Tongue (tissue), 3 donors: ENCODE results near the gene UGP2. TPM values are rescaled to one million over a fixed set of nuclear protein-coding genes. Genes with fewer than 3 reads are reported as not detected.
"Not testable (repeated sequence)": the region's sequence is repeated elsewhere in the genome, so short reads cannot be mapped to it uniquely, and the experiment has no call there.

Source experiments
- DNase-seq: peaks from one replicate; pipeline ENCODE4 v3.0.0-alpha.2; 2015
- small RNA-seq: library from RNA; depleted of rRNA; stranded (forward); fragments of <200 nt; gene quantifications from one replicate; pipeline ENCODE3, GENCODE V24; 2014; ENCODE audit warnings: low replicate concordance
- total RNA-seq: library from RNA; depleted of rRNA; stranded (reverse); fragments of >200 nt; gene quantifications from one replicate; pipeline ENCODE4 v1.2.3, GENCODE V29; 2014

The UGP2 gene
- total RNA-seq, 1 donor from 2014 or later: 545 TPM

GRCh38 chr2:63893163-63893562 is 51.5 kb downstream of the UGP2 start:
- DNase-seq: peak; percentile 23

DNA sequence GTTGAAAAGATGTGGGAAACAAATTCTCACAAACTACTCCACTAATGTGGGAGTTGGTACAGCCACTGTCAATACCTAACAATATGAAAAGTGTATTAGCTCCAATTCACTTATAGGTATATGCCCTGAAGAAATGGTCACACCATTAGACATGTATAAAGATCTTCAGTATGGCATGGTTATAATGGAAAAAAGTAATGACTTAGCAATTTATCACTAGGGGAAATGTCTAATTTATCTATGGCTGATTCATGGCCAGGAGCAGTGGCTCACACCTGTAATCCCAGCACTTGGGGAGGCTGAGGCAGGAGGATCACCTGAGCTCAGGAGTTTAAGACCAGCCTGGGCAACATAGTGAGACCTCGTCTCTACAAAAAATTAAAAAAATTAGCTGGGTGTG is 52.5 kb downstream of the UGP2 start:
- no peak for DNase-seq

- no peak for DNase-seq
Measured at GRCh38 chr2:63898839-63899238, 57.1 kb downstream of the UGP2 start.

- DNase-seq: no peak
Measured at GRCh38 chr2:63899639-63900038, 57.9 kb downstream of the UGP2 start.

DNA sequence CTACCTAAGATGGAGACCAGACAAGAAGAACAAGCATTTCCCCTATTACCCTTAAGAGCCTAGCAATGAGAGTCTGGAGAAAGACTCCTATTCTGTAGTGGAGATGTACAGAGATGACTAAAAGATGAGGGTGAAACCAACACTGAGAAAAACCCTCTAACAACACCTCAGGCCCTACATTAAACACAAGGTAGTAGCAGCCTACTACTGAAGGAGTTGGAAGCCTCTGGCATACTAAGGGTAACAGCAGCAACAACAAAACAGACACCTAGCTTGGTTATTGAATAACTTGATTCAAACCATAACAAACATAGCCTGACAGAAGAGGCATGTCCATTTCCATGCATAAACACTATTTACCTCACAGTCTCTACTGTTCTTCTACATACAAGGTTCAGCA is 60.5 kb downstream of the UGP2 start:
- DNase-seq: no peak

DNA sequence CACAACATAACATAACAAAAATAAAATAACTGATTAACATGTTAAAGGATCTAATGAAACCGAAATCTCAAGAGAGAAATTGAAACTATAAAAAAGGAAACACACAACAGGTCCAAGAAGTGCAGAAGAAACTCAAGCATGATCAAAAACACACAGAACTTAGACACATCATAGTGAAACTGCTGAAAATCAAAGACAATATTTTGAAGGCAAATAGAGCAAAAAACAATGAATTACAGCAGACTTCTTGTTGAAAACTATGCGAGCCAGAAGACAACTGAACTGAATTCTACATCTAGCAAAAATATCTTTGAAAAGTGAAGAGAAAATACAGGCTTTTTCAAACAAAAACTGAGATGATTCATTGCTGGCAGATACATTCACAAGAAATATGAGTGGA is 61.3 kb downstream of the UGP2 start:
- DNase-seq: no peak

- no peak for DNase-seq
Measured at GRCh38 chr2:63914311-63914710, 72.6 kb downstream of the UGP2 start.

DNA sequence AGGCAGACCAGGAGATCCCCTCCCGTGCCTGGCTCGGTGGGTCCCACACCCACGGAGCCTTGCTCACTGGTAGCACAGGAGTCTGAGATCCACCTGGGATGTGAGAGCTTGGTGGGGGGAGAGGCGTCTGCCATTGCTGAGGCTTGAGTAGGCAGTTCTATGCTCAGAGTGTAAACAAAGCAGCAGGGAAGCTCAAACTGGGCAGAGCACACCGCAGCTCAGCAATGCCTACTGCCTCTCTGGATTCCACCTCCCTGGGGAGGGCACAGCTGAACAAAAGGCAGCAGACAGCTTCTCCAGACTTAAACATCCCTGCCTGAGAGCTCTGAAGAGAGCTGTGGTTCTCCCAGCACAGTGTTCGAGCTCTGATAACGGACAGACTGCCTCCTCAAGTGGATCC is 85.1 kb downstream of the UGP2 start:
- no peak for DNase-seq

DNA sequence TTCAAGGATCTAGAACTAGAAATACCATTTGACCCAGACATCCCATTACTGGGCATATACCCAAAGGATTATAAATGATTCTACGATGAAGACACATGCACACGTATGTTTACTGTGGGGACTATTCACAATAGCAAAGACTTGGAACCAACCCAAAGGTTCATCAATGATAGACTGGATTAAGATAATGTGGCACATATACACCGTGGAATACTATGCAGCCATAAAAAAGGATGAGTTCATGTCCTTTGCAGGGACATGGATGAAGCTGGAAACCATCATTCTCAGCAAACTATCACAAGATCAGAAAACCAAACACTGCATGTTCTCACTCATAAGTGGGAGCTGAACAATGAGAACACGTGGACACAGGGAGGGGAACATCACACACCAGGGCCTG is 90.4 kb downstream of the UGP2 start:
- DNase-seq: not testable (repeated sequence)

Small RNA genes lying within 50 kb of the gene (small RNA-seq; reads per million reads assigned to genes)
- not detected for gene RF01293

Other genes with a start within 250 kb of the UGP2 start
- gene VPS54, start 177.5 kb downstream of the UGP2 start, total RNA-seq: 36.0 TPM